Measurements from ENCODE around the gene MINK1.

DNA sequence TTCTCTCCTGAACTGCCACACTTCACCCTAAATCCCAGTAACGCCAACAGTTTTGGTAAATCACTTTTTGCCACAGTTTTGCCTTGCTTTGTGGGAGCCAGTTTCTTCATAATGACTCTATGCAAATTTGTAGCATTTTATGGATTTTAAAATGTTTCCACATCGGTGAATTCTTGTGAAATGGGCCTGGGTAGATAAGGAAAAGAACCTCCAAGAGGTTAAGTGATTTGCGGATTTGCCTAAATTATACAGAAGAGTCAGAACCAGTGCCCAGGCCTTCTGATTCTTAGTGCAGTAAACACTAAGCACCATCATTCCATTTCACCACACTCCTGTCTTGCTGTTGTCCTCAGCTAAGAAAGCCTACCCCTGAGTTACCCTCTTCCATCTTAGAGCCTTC lies 17.9 kb downstream of the MINK1 start:
- TF ChIP-seq RARB (CRISPR knock-in tag; IDR thresholded peaks at IDR 0.05) (no peak), CEBPB (IDR thresholded peaks at IDR 0.05) (no peak), MAZ (IDR thresholded peaks at IDR 0.05; ENCODE audit: borderline replicate concordance, low read depth, low read length) (no peak), POLR2A (IDR thresholded peaks at IDR 0.05; ENCODE audit: low read length) (no peak)

Measured in A549 (cell line).